ENCODE measurements around the gene SLC28A1.

GRCh38 chr15:84889991-84890669 lies 5.7 kb downstream of the SLC28A1 start:
- no peak for TF ChIP-seq CTCF (IDR thresholded peaks at IDR 0.05; ENCODE audit: low read depth, low read length, missing input control)
- TF ChIP-seq REST (IDR thresholded peaks at IDR 0.05) = no peak
